Measurements from ENCODE around the gene PTPRM. TPM values are rescaled to one million over a fixed set of nuclear protein-coding genes. Genes with fewer than 3 reads are reported as not detected.

The PTPRM gene
- polyA plus RNA-seq, 2 of the 4 experiments (the other 2 are of a cell fraction): 44.5 to 199 TPM

DNA sequence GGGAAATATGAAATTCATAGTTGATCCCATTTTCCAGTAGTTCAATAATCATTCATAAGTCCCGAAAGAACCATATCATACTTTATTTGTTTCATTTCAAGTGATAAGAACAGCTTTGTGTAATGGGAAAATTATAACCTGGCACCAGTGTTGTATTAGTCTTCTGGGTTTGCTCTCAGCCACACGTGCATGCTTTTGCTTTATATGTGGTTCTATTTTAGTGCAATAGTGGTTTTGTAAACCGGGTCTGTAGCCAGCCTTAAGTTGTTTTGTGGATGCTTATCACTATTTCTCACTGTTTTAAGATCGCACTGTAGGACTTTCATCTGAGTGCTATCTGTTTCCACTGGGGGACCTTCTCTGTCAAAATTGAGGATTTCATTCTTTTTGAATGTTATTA lies 203.8 kb downstream of the PTPRM start:
- no peak for TF ChIP-seq CBX8 (IDR thresholded peaks at IDR 0.05)
- no peak for TF ChIP-seq HEYL (CRISPR knock-in tag; IDR thresholded peaks at IDR 0.05)
- no peak for TF ChIP-seq HOXB5 (CRISPR knock-in tag; IDR thresholded peaks at IDR 0.05)
- TF ChIP-seq RCOR1 (IDR thresholded peaks at IDR 0.05; ENCODE audit: low read depth, low read length): no peak
- TF ChIP-seq, protein P1, sequence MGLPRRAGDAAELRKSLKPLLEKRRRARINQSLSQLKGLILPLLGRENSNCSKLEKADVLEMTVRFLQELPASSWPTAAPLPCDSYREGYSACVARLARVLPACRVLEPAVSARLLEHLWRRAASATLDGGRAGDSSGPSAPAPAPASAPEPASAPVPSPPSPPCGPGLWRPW (IDR thresholded peaks at IDR 0.05): no peak
- TF ChIP-seq, protein P2, sequence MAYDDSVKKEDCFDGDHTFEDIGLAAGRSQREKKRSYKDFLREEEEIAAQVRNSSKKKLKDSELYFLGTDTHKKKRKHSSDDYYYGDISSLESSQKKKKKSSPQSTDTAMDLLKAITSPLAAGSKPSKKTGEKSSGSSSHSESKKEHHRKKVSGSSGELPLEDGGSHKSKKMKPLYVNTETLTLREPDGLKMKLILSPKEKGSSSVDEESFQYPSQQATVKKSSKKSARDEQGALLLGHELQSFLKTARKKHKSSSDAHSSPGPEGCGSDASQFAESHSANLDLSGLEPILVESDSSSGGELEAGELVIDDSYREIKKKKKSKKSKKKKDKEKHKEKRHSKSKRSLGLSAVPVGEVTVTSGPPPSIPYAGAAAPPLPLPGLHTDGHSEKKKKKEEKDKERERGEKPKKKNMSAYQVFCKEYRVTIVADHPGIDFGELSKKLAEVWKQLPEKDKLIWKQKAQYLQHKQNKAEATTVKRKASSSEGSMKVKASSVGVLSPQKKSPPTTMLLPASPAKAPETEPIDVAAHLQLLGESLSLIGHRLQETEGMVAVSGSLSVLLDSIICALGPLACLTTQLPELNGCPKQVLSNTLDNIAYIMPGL (CRISPR knock-in tag; IDR thresholded peaks at IDR 0.05; ENCODE audit: borderline replicate concordance): no peak
- no peak for TF ChIP-seq CHD2 (IDR thresholded peaks at IDR 0.05; ENCODE audit: low read length, partially characterized antibody)
- TF ChIP-seq RAD21 (conservative IDR thresholded peaks at IDR 0.05 in 1 of 2, IDR thresholded peaks at IDR 0.05 in 1 of 2): no peak
- TF ChIP-seq RARB (CRISPR knock-in tag; IDR thresholded peaks at IDR 0.05): no peak
- TF ChIP-seq MYC (IDR thresholded peaks at IDR 0.05; ENCODE audit: borderline replicate concordance, low read length): no peak
- no peak for TF ChIP-seq JUNB (IDR thresholded peaks at IDR 0.05)
- TF ChIP-seq CEBPB (IDR thresholded peaks at IDR 0.05): no peak
- TF ChIP-seq, protein P3, sequence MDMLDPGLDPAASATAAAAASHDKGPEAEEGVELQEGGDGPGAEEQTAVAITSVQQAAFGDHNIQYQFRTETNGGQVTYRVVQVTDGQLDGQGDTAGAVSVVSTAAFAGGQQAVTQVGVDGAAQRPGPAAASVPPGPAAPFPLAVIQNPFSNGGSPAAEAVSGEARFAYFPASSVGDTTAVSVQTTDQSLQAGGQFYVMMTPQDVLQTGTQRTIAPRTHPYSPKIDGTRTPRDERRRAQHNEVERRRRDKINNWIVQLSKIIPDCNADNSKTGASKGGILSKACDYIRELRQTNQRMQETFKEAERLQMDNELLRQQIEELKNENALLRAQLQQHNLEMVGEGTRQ (IDR thresholded peaks at IDR 0.05): no peak
- TF ChIP-seq ZFP36 (IDR thresholded peaks at IDR 0.05; ENCODE audit: borderline replicate concordance, partially characterized antibody): no peak
- no peak for TF ChIP-seq SMC3 (IDR thresholded peaks at IDR 0.05)
- TF ChIP-seq CHD4 (IDR thresholded peaks at IDR 0.05; ENCODE audit: borderline replicate concordance): no peak
- no peak for TF ChIP-seq NR3C1 (IDR thresholded peaks at IDR 0.05)
- no peak for TF ChIP-seq EHMT2 (IDR thresholded peaks at IDR 0.05; ENCODE audit: low read depth)
- TF ChIP-seq KDM5A (IDR thresholded peaks at IDR 0.05): no peak
- TF ChIP-seq RFX5 (IDR thresholded peaks at IDR 0.05): no peak
- ChIA-PET CTCF (no interaction called here), POLR2A (no interaction called here)
- DNase-seq (ENCODE audit: low read depth in 1 of 2, low spot score in 1 of 2) (no peak), ATAC-seq (no peak), FAIRE-seq (no peak)
- Histone ChIP-seq H3K4me2 (no peak overlapping the region), H3K9me3 (no peaks in the 10 kb centered on the region), H3K27ac (no peak overlapping the region), H3K4me3 (no peak overlapping the region), H3K4me1 (peaks cover 22% of the 10 kb centered on the region)
- WGBS (ENCODE audit: missing lambda C conversion rate): 89% methylated on average over 4 of the region's 4 CpGs

DNA sequence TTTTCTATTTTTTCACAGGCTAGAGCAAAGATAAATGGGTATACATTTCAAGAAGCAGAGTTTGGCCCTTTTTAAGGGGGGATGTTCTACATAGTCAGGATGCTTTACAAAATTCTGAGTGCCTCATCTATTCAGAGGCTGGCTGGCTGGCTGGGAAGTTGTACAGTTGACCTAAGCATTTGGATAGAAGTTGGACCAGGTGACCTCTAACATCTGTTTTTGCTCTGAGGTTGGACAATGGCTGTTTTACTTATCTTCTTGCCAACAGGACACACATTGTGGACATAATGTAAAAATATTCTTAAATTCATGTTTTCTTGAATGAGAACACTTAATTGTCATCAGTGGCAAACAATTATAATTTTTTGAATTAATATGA lies 205.4 kb downstream of the PTPRM start:
- no peak overlapping the region for H3K27ac ChIP-seq
- no peak overlapping the region for H3K4me3 ChIP-seq
- no peak overlapping the region for H3K4me2 ChIP-seq
- H3K4me1 ChIP-seq: peaks cover 6% of the 10 kb centered on the region; the same call in 1 of the 3 replicates
- CTCF ChIA-PET: no interaction called here
- FAIRE-seq (no peak), DNase-seq (ENCODE audit: low read depth in 1 of 2, low spot score in 1 of 2) (no peak), ATAC-seq (no peak)
- H3K9me3 ChIP-seq: no peaks in the 10 kb centered on the region
- POLR2A ChIA-PET: no interaction called here
- TF ChIP-seq POLR2A (IDR thresholded peaks at IDR 0.05; ENCODE audit: low read length): no peak
- TF ChIP-seq SREBF2 (IDR thresholded peaks at IDR 0.05): no peak
- TF ChIP-seq HOXB13 (CRISPR knock-in tag; IDR thresholded peaks at IDR 0.05; ENCODE audit: low read depth): no peak

DNA sequence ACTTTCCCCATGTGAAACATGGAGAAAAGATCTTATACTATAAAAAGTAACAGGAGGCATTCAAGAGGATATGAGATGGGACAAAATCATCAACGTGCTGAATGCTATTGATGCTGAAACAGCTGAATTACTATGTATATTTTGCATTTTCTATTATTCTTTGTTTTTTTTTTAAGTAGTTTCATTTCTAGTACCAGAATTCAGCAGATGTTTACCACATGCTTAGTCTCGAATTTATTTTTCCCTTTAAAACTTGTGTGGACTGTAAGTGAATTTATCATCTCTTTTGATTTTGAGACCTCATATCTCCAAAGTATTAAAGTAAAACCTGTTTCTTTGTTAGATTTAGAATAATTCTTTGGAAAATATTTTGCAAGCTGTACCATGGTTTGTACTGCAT lies 205.8 kb downstream of the PTPRM start:
- no peak for FAIRE-seq
- CTCF ChIA-PET: interaction anchor here (1.3 kb wide), 1 partner anchor 206 kb away, joined by 3 read pairs; the partner anchor contains the start of gene PTPRM
- no peak for DNase-seq (ENCODE audit: low read depth in 1 of 2, low spot score in 1 of 2)
- Histone ChIP-seq H3K4me1 (peaks cover 10% of the 10 kb centered on the region; the same call in 2 of the 3 replicates), H3K27ac (no peak overlapping the region), H3K4me3 (no peak overlapping the region), H3K9me3 (no peaks in the 10 kb centered on the region), H3K4me2 (no peak overlapping the region)
- POLR2A ChIA-PET: no interaction called here
- 90% methylated on average over 2 of the region's 2 CpGs for WGBS (ENCODE audit: missing lambda C conversion rate)
- ATAC-seq: no peak
- TF ChIP-seq, protein P4, sequence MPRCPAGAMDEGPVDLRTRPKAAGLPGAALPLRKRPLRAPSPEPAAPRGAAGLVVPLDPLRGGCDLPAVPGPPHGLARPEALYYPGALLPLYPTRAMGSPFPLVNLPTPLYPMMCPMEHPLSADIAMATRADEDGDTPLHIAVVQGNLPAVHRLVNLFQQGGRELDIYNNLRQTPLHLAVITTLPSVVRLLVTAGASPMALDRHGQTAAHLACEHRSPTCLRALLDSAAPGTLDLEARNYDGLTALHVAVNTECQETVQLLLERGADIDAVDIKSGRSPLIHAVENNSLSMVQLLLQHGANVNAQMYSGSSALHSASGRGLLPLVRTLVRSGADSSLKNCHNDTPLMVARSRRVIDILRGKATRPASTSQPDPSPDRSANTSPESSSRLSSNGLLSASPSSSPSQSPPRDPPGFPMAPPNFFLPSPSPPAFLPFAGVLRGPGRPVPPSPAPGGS (IDR thresholded peaks at IDR 0.05): no peak
- TF ChIP-seq NR3C1 (IDR thresholded peaks at IDR 0.05) (no peak), CBX2 (IDR thresholded peaks at IDR 0.05; ENCODE audit: borderline replicate concordance, low read depth) (no peak), HDAC2 (IDR thresholded peaks at IDR 0.05) (no peak), FOXS1 (CRISPR knock-in tag; IDR thresholded peaks at IDR 0.05) (no peak), HOXA7 (CRISPR knock-in tag; IDR thresholded peaks at IDR 0.05) (no peak), EHF (CRISPR knock-in tag; IDR thresholded peaks at IDR 0.05) (no peak), PHF8 (IDR thresholded peaks at IDR 0.05; ENCODE audit: borderline replicate concordance, low read depth) (no peak), BHLHE40 (IDR thresholded peaks at IDR 0.05; ENCODE audit: low read depth, low read length) (no peak), CHD4 (IDR thresholded peaks at IDR 0.05; ENCODE audit: borderline replicate concordance) (no peak), POLR2A (IDR thresholded peaks at IDR 0.05; ENCODE audit: low read length) (no peak), POLR2AphosphoS2 (conservative IDR thresholded peaks at IDR 0.05; ENCODE audit: low read length) (no peak)
- TF ChIP-seq, protein P5, sequence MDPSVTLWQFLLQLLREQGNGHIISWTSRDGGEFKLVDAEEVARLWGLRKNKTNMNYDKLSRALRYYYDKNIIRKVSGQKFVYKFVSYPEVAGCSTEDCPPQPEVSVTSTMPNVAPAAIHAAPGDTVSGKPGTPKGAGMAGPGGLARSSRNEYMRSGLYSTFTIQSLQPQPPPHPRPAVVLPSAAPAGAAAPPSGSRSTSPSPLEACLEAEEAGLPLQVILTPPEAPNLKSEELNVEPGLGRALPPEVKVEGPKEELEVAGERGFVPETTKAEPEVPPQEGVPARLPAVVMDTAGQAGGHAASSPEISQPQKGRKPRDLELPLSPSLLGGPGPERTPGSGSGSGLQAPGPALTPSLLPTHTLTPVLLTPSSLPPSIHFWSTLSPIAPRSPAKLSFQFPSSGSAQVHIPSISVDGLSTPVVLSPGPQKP (IDR thresholded peaks at IDR 0.05; ENCODE audit: low read depth, low read length): no peak
